HG02884 (cell line): ENCODE data around the gene SDCCAG8.

Experiments
- ATAC-seq: cut with Tn5 transposase; IDR thresholded peaks from one replicate; pipeline ENCODE4 v1.9.1; 2021; ENCODE audit warnings: mild to moderate bottlenecking, moderate library complexity; ENCODE audit not compliant: unreplicated experiment

SDCCAG8 gene

GRCh38 chr1:243497939-243498681, 242.3 kb downstream of the SDCCAG8 start:
- no peak for ATAC-seq

DNA sequence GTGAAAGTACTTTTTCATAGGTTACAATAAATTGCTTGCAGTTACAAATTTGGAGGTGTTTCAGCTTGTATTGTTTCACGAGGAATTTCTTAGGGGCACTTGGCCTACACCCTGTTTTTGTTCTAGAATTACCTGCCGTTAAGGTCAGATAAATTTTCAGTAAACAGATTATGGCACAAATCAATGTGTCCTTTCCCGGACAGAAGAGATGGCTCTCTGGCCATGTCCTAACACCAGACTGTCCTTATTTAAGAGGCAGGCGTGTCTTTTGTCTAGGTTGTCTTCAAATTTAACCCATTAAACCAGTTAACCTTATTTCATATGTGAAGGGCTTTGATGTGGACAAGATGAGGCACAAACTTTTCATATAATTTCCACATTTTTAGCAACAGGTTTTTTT, 243.4 kb downstream of the SDCCAG8 start:
- no peak for ATAC-seq

DNA sequence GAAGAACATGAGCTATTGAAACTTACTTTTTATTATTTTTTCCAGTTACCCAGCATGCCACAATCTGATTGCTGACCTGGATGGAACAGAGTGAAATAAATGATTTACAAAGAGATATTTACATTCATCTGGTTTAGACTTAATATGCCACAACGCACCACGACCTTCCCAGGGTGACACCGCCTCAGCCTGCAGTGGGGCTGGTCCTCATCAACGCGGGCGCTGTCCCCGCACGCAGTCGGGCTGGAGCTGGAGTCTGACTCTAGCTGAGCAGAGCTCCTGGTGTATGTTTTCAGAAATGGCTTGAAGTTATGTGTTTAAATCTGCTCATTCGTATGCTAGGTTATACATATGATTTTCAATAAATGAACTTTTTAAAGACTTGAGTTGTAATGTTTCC, 243.9 kb downstream of the SDCCAG8 start:
- no peak for ATAC-seq

- no peak for ATAC-seq
Observed at GRCh38 chr1:243500512-243500911, 244.7 kb downstream of the SDCCAG8 start.

DNA sequence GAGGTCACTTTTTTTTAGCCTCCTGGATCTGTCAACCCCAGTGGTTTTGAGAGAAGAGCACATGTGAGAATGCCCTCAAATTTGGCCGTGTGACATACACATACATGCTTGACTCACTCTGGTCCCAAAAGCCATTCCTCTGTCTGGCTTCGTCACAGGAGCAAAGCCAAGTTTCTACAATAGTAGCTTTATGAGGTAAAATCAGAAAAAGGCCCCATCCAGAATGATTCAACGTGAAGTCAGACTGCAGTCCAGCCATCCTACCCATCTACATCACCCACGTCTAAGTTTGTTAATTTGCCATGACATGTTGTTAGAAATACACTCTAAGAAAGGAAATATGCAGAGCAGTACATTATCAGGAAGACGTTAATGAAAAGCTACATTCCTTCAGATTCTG, 245.2 kb downstream of the SDCCAG8 start:
- no peak for ATAC-seq

DNA sequence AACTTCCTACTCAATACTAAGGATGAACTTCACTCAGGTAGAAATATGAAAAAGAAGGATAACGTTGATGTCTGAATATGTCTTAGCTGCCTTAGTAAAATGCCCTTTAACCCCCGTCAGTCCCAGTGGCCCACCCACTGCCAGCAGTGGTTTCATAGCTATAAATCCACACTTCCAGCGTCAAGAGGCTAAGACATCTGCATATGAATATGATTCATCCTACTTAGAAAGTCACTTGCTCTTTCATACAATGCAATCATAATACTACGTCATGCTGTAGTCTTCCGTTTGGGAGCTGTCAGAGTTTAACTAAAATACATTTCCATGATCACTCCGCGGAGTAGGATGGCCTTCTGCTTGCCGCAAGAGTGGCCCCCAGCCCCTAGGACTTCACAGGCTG, 247.3 kb downstream of the SDCCAG8 start:
- ATAC-seq: no peak

- ATAC-seq: peak; percentile 53
Observed at GRCh38 chr1:243505986-243506689, 250.3 kb downstream of the SDCCAG8 start.

GRCh38 chr1:243507001-243507671, 251.3 kb downstream of the SDCCAG8 start:
- no peak for ATAC-seq

DNA sequence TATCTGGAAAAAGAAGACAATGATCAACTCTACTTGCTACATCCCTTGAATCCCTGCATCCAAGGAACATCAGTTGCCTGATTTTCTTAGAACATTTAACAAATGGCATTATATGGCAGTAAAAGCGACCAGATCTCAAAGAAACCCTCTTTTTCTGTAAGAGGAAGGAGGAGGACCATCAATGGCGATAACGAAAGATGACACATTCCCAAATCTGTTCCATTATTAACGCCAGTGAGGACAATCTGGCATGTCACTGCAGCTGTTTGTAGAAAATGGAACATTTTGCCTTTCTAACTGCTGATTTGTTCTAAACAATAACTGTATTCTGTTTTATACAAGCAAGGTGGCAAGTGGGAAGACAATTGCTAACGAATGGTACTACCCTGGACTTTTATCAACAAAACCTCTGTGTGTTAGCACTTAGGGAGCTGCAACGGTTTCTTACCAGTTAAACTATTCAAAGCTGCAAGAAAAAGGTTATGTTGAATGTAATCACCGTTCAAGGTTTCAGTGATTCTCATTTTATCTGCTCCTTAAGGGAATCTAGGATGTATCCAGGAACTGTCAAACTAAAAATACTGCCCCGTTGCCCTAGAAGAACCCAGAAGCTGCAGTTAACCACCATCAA, 251.9 kb downstream of the SDCCAG8 start:
- no peak for ATAC-seq

- ATAC-seq: peak; percentile 61
Observed at GRCh38 chr1:243508303-243508713, 252.5 kb downstream of the SDCCAG8 start.

- no peak for ATAC-seq
Observed at GRCh38 chr1:243508943-243509342, 253.1 kb downstream of the SDCCAG8 start.

- no peak for ATAC-seq
Observed at GRCh38 chr1:243510928-243511327, 255.1 kb downstream of the SDCCAG8 start.

DNA sequence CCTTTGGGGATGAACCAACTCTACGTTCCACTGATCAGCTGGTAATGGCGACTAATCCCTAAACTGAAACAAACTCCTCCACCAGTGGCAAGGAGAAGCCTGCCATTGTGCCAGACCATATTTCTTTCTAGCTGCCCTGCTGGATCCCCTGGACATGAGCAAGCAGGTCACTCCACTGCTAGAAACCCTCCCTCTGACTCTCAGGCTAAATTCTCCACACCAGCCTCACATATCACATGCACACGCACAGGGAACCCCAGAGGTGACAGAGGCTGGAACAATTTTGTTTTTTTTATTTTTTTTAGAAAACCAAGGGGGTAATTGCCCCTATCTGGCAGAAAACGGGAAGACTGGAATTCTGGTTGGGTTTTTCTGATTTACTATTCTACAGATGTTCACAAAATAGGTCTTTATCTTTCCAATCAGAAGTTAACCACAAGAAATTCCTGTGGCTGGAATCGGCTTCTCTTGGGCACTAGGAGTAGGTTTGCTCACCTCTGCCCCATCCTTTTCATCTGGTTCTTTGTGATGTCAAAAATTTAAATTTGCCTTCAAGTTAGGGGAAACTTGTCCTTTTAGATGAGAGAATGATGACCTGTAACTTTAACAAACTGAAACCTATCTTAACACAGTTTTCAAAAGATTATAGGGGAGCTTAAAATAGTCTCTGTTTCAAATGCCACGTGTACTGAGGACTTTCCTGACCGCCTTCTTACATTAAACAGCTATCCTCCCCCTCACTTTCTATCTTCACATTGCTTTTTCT, 258.1 kb downstream of the SDCCAG8 start:
- peak; percentile 82 for ATAC-seq

DNA sequence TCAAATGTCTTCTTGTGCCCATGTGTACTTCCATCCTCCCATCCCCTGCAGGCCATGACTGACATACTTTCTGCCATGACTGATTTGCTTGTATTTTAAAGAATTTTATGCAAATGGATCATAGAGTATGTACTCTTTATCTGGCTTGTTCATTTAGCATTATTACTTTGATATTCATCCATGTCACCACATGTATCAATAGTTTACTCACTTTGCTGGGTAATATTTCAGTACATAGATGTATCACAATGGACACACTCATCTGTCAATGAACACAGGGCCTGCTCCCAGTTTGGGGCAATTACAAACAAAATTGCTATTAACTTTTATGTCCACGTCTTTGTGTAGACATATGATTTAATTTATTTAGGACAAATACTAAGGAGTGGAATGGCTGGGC, 259.1 kb downstream of the SDCCAG8 start:
- ATAC-seq: no peak

DNA sequence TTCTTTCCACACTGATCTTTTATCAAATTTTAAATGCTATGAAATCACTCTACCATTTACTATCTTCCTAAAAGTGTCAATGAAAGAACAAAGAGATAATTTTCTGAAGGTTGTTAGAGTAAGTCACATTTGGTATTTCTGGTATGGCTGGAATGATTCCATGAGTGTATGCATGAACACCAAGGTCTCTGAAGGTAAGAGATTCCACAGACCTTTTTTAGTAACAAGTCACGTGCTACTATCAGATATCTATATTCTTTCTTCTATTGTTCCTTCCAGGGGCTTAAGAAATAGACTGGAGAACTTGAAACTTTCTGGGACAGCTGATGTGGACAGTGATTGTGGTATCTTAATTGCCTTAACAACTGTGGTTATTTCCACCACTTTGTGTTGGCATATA, 265.0 kb downstream of the SDCCAG8 start:
- no peak for ATAC-seq

- no peak for ATAC-seq
Observed at GRCh38 chr1:243523766-243524165, 267.9 kb downstream of the SDCCAG8 start.

DNA sequence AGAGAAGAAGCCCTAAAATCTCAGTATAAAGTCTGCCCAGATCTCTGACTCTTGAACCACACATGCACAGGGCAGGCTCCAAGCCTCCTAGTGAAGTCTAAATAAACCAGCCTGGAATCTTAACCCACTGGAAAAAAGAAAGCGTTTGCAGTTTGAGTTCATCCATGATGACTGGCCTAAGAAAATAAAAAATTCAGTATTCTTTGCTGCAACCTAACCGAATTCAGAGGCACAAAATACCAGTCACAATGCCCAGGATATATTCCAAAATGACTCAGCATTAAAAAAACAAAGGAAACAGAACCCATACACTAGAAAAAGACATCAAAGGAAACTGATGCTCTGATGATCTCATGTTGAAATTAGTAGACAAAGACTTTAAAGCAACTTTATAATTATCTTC, 269.2 kb downstream of the SDCCAG8 start:
- ATAC-seq: no peak

GRCh38 chr1:243526180-243526579, 270.3 kb downstream of the SDCCAG8 start:
- no peak for ATAC-seq

GRCh38 chr1:243528459-243529121, 272.7 kb downstream of the SDCCAG8 start:
- peak; percentile 52 for ATAC-seq

DNA sequence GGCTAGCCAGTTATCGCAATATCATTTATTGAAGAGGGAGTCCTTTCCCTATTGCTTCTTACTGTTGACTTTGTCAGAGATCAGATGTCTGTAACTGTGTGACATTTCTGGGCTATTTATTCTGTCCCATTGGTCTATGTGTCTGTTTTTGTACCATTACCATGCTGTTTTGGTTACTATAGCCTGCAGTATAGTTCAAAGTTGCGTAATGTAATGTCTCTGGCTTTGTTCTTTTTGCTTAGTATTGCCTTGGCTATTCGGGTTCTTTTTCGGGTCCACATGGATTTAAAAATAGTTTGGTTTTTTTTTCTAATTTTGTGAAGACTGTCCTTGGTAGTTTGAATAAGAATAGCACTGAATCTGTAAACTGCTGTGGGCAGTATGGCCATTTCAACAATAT, 273.7 kb downstream of the SDCCAG8 start:
- ATAC-seq: no peak
